ENCODE results near the gene ROBO1. TPM values are rescaled to one million over a fixed set of nuclear protein-coding genes. Genes with fewer than 3 reads are reported as not detected.
"Not testable (repeated sequence)": the region's sequence is repeated elsewhere in the genome, so short reads cannot be mapped to it uniquely, and the experiment has no call there.

Gene ROBO1
- polyA plus RNA-seq, 2 donors: 4.7 to 12.0 TPM

DNA sequence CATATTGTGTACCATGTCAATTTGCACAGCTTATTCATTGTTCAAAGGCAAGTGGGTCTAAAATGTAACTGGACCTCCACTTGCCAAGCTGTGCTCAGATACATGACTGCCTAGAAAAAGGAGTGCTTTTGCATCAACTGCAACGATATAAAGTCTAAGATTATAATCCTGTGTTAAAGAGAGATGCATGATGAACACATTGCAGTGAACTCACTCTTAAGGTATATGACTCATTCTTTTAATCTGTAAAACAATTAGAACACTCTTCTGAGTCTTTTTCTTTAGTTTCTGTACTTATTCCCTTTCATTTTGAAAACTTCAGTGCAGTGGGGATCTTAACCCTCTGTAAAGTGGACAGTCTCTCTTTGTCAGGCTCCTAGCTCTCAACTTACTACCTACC is 982.8 kb downstream of the ROBO1 start:
- Histone ChIP-seq H3K27ac (ENCODE audit: low read depth in 2 of 2, low read length in 1 of 2) (no peak overlapping the region), H3K9me3 (ENCODE audit: control insufficient read depth in 2 of 2, insufficient read depth in 1 of 2, low read depth in 1 of 2, low read length in 1 of 2) (no peaks in the 10 kb centered on the region), H3K27me3 (ENCODE audit: control insufficient read depth in 1 of 2, insufficient read depth in 2 of 2, low read length in 2 of 2) (no peaks in the 10 kb centered on the region), H3K36me3 (ENCODE audit: control insufficient read depth in 2 of 2, insufficient read depth in 2 of 2, low read length in 1 of 2) (no peaks in the 10 kb centered on the region), H3K4me3 (ENCODE audit: low read depth in 1 of 2, low read length in 2 of 2) (no peak overlapping the region), H3K4me1 (ENCODE audit: control insufficient read depth in 2 of 2, insufficient read depth in 2 of 2, low read length in 1 of 2) (no peaks in the 10 kb centered on the region)
- 40 to 59% methylated on average over 1 of the region's 1 CpG for WGBS, 2 donors

DNA sequence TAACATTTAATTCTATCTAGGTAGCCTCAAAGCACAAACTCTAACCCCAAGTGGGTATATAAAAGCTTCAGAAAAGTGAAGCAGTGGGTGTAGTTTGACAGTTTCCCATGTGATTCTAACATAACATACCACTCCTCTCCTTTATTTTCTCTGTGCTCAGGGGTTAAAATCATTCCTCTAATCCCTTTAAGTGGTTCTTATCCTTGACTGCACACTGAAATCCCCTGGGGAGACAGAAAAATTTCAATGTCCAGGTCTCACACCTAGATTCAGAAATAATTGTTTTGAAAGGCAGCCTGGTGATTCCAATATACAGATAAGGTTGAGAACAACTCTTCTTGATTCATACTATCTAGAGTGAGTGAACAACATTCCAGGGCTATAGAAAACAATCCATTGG is 986.4 kb downstream of the ROBO1 start:
- no peaks in the 10 kb centered on the region for H3K27me3 ChIP-seq (ENCODE audit: control insufficient read depth in 1 of 2, insufficient read depth in 2 of 2, low read length in 2 of 2)
- no peak overlapping the region for H3K27ac ChIP-seq (ENCODE audit: low read depth in 2 of 2, low read length in 1 of 2)
- H3K9me3 ChIP-seq (ENCODE audit: control insufficient read depth in 2 of 2, insufficient read depth in 1 of 2, low read depth in 1 of 2, low read length in 1 of 2): no peaks in the 10 kb centered on the region
- no peaks in the 10 kb centered on the region for H3K36me3 ChIP-seq (ENCODE audit: control insufficient read depth in 2 of 2, insufficient read depth in 2 of 2, low read length in 1 of 2)
- no peaks in the 10 kb centered on the region for H3K4me1 ChIP-seq (ENCODE audit: control insufficient read depth in 2 of 2, insufficient read depth in 2 of 2, low read length in 1 of 2)
- no peak overlapping the region for H3K4me3 ChIP-seq (ENCODE audit: low read depth in 1 of 2, low read length in 2 of 2)

DNA sequence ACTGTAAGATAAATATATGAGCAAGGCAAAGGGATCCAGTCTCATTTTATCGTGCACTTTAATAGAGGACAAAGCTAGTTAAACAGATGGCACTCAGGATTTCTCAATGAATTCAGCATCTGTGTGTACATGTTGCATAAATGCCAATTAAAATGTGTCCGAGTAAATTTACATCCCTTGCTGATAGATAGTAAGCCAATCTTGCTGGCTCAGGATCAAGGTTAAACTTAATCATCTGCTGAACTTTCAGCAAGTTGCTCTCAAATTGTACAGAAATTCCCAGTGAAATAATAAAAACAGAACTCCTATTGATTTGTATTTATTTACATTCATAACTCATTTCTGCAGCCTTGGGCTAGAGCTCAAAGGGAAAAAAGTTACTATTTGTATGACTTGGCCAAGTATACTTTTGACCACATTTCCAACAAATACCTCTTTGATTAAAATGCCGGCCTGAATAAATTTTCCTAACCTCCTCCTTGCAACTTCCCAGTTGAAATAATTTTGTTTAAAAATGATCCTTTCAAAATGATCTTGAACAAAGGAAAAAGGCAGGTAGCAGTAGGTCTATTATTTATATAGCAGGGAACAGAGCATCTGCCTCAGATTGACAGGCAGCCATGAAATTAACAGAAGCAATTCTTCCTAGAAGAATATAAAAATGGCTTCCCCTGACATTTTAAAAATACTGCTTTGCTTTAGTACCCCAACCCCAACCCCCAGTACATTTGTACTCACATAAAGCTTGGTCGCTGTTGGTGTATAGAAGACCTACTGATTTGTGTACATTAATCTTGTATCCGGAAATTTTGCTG is 1001.9 kb downstream of the ROBO1 start:
- H3K27ac ChIP-seq (ENCODE audit: low read depth in 2 of 2, low read length in 1 of 2): no peak overlapping the region
- H3K36me3 ChIP-seq (ENCODE audit: control insufficient read depth in 2 of 2, insufficient read depth in 2 of 2, low read length in 1 of 2): no peaks in the 10 kb centered on the region
- no peaks in the 10 kb centered on the region for H3K27me3 ChIP-seq (ENCODE audit: control insufficient read depth in 1 of 2, insufficient read depth in 2 of 2, low read length in 2 of 2)
- 59 to 60% methylated on average over 5 of the region's 5 CpGs for WGBS, 2 donors
- H3K4me3 ChIP-seq (ENCODE audit: low read depth in 1 of 2, low read length in 2 of 2): no peak overlapping the region
- no peaks in the 10 kb centered on the region for H3K4me1 ChIP-seq (ENCODE audit: control insufficient read depth in 2 of 2, insufficient read depth in 2 of 2, low read length in 1 of 2)
- no peaks in the 10 kb centered on the region for H3K9me3 ChIP-seq (ENCODE audit: control insufficient read depth in 2 of 2, insufficient read depth in 1 of 2, low read depth in 1 of 2, low read length in 1 of 2)

GRCh38 chr3:78764634-78765033 is 1003.2 kb downstream of the ROBO1 start:
- no peaks in the 10 kb centered on the region for H3K27me3 ChIP-seq (ENCODE audit: control insufficient read depth in 1 of 2, insufficient read depth in 2 of 2, low read length in 2 of 2)
- no peaks in the 10 kb centered on the region for H3K4me1 ChIP-seq (ENCODE audit: control insufficient read depth in 2 of 2, insufficient read depth in 2 of 2, low read length in 1 of 2)
- no peak overlapping the region for H3K27ac ChIP-seq (ENCODE audit: low read depth in 2 of 2, low read length in 1 of 2)
- H3K4me3 ChIP-seq (ENCODE audit: low read depth in 1 of 2, low read length in 2 of 2): no peak overlapping the region
- H3K9me3 ChIP-seq (ENCODE audit: control insufficient read depth in 2 of 2, insufficient read depth in 1 of 2, low read depth in 1 of 2, low read length in 1 of 2): no peaks in the 10 kb centered on the region
- 92 to 96% methylated on average over 3 of the region's 3 CpGs for WGBS, 2 donors
- no peaks in the 10 kb centered on the region for H3K36me3 ChIP-seq (ENCODE audit: control insufficient read depth in 2 of 2, insufficient read depth in 2 of 2, low read length in 1 of 2)

- H3K27ac ChIP-seq (ENCODE audit: low read depth in 2 of 2, low read length in 1 of 2): no peak overlapping the region
- H3K4me3 ChIP-seq (ENCODE audit: low read depth in 1 of 2, low read length in 2 of 2): no peak overlapping the region
- H3K4me1 ChIP-seq (ENCODE audit: control insufficient read depth in 2 of 2, insufficient read depth in 2 of 2, low read length in 1 of 2): no peaks in the 10 kb centered on the region
- WGBS, 2 donors: 77 to 85% methylated on average over 1 of the region's 1 CpG
- no peaks in the 10 kb centered on the region for H3K27me3 ChIP-seq (ENCODE audit: control insufficient read depth in 1 of 2, insufficient read depth in 2 of 2, low read length in 2 of 2)
- H3K36me3 ChIP-seq (ENCODE audit: control insufficient read depth in 2 of 2, insufficient read depth in 2 of 2, low read length in 1 of 2): no peaks in the 10 kb centered on the region
- no peaks in the 10 kb centered on the region for H3K9me3 ChIP-seq (ENCODE audit: control insufficient read depth in 2 of 2, insufficient read depth in 1 of 2, low read depth in 1 of 2, low read length in 1 of 2)
These were observed 1005.7 kb downstream of the ROBO1 start for GRCh38 chr3:78762121-78762520.

DNA sequence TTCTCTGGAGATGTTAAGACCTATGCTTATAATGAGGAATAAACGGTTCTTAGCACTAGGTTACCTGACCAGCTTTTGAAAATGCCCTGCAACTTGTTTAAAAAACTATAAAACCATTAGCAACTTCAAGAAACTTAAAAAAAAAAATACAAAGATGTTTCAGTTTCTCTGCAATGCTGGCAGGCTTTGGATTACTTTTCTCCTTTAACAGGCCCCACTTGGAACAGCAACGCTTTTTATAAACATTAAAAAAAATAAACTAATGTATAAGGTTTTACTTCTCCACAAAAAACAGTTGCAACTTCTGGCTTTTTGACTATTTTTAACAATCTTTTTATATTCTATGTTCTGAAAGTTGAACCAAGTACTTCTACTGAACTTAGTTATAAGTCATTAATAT is 1006.7 kb downstream of the ROBO1 start:
- Histone ChIP-seq H3K27me3 (ENCODE audit: control insufficient read depth in 1 of 2, insufficient read depth in 2 of 2, low read length in 2 of 2) (no peaks in the 10 kb centered on the region), H3K27ac (ENCODE audit: low read depth in 2 of 2, low read length in 1 of 2) (no peak overlapping the region), H3K36me3 (ENCODE audit: control insufficient read depth in 2 of 2, insufficient read depth in 2 of 2, low read length in 1 of 2) (no peaks in the 10 kb centered on the region), H3K4me1 (ENCODE audit: control insufficient read depth in 2 of 2, insufficient read depth in 2 of 2, low read length in 1 of 2) (no peaks in the 10 kb centered on the region), H3K9me3 (ENCODE audit: control insufficient read depth in 2 of 2, insufficient read depth in 1 of 2, low read depth in 1 of 2, low read length in 1 of 2) (no peaks in the 10 kb centered on the region), H3K4me3 (ENCODE audit: low read depth in 1 of 2, low read length in 2 of 2) (no peak overlapping the region)
- 43 to 44% methylated on average over 2 of the region's 2 CpGs for WGBS, 2 donors

GRCh38 chr3:78757731-78758130 is 1010.1 kb downstream of the ROBO1 start:
- no peak overlapping the region for H3K27ac ChIP-seq (ENCODE audit: low read depth in 2 of 2, low read length in 1 of 2)

GRCh38 chr3:78754066-78754743 is 1013.6 kb downstream of the ROBO1 start:
- Histone ChIP-seq H3K27ac (ENCODE audit: low read depth in 2 of 2, low read length in 1 of 2) (no peak overlapping the region), H3K4me3 (ENCODE audit: low read depth in 1 of 2, low read length in 2 of 2) (no peak overlapping the region), H3K36me3 (ENCODE audit: control insufficient read depth in 2 of 2, insufficient read depth in 2 of 2, low read length in 1 of 2) (no peaks in the 10 kb centered on the region), H3K4me1 (ENCODE audit: control insufficient read depth in 2 of 2, insufficient read depth in 2 of 2, low read length in 1 of 2) (no peaks in the 10 kb centered on the region), H3K27me3 (ENCODE audit: control insufficient read depth in 1 of 2, insufficient read depth in 2 of 2, low read length in 2 of 2) (no peaks in the 10 kb centered on the region), H3K9me3 (ENCODE audit: control insufficient read depth in 2 of 2, insufficient read depth in 1 of 2, low read depth in 1 of 2, low read length in 1 of 2) (no peaks in the 10 kb centered on the region)
- 52 to 53% methylated on average over 3 of the region's 3 CpGs for WGBS, 2 donors

More at GRCh38 chr3:78757731-78758130, 1010.1 kb downstream of the ROBO1 start:
- no peaks in the 10 kb centered on the region for H3K27me3 ChIP-seq (ENCODE audit: control insufficient read depth in 1 of 2, insufficient read depth in 2 of 2, low read length in 2 of 2)
- no peaks in the 10 kb centered on the region for H3K4me1 ChIP-seq (ENCODE audit: control insufficient read depth in 2 of 2, insufficient read depth in 2 of 2, low read length in 1 of 2)
- H3K4me3 ChIP-seq (ENCODE audit: low read depth in 1 of 2, low read length in 2 of 2): no peak overlapping the region
- no peaks in the 10 kb centered on the region for H3K36me3 ChIP-seq (ENCODE audit: control insufficient read depth in 2 of 2, insufficient read depth in 2 of 2, low read length in 1 of 2)
- H3K9me3 ChIP-seq (ENCODE audit: control insufficient read depth in 2 of 2, insufficient read depth in 1 of 2, low read depth in 1 of 2, low read length in 1 of 2): no peaks in the 10 kb centered on the region
- 67 to 68% methylated on average over 4 of the region's 4 CpGs for WGBS, 2 donors

GRCh38 chr3:78751266-78751665 is 1016.5 kb downstream of the ROBO1 start:
- no peak overlapping the region for H3K27ac ChIP-seq (ENCODE audit: low read depth in 2 of 2, low read length in 1 of 2)
- H3K9me3 ChIP-seq (ENCODE audit: control insufficient read depth in 2 of 2, insufficient read depth in 1 of 2, low read depth in 1 of 2, low read length in 1 of 2): no peaks in the 10 kb centered on the region
- H3K27me3 ChIP-seq (ENCODE audit: control insufficient read depth in 1 of 2, insufficient read depth in 2 of 2, low read length in 2 of 2): no peaks in the 10 kb centered on the region
- H3K4me1 ChIP-seq (ENCODE audit: control insufficient read depth in 2 of 2, insufficient read depth in 2 of 2, low read length in 1 of 2): no peaks in the 10 kb centered on the region
- 79 to 84% methylated on average over 1 of the region's 1 CpG for whole genome bisulfite sequencing, 2 donors
- no peak overlapping the region for H3K4me3 ChIP-seq (ENCODE audit: low read depth in 1 of 2, low read length in 2 of 2)
- H3K36me3 ChIP-seq (ENCODE audit: control insufficient read depth in 2 of 2, insufficient read depth in 2 of 2, low read length in 1 of 2): no peaks in the 10 kb centered on the region

GRCh38 chr3:78750291-78750690 is 1017.5 kb downstream of the ROBO1 start:
- not testable (repeated sequence) for H3K27me3 ChIP-seq (ENCODE audit: control insufficient read depth in 1 of 2, insufficient read depth in 2 of 2, low read length in 2 of 2); H3K27ac ChIP-seq (ENCODE audit: low read depth in 2 of 2, low read length in 1 of 2); H3K9me3 ChIP-seq (ENCODE audit: control insufficient read depth in 2 of 2, insufficient read depth in 1 of 2, low read depth in 1 of 2, low read length in 1 of 2); H3K4me3 ChIP-seq (ENCODE audit: low read depth in 1 of 2, low read length in 2 of 2); H3K36me3 ChIP-seq (ENCODE audit: control insufficient read depth in 2 of 2, insufficient read depth in 2 of 2, low read length in 1 of 2); H3K4me1 ChIP-seq (ENCODE audit: control insufficient read depth in 2 of 2, insufficient read depth in 2 of 2, low read length in 1 of 2)
- WGBS, 2 donors: 91 to 98% methylated on average over 3 of the region's 3 CpGs

All from esophagus (tissue), 2 donors.